Prostate gland (tissue), 2 donors: ENCODE data around the gene CCDC73. TPM values are rescaled to one million over a fixed set of nuclear protein-coding genes. Genes with fewer than 3 reads are reported as not detected.

ENCODE experiments used
- DNase-seq: peaks from one replicate; pipeline ENCODE4 v3.0.0-alpha.2; 2019; ENCODE audit warnings: low spot score
- H3K27ac ChIP-seq, 2 donors: fragments of 200-600 bp; sonication (generic); 2 replicates each; pipeline ENCODE4 v1.5.1; 2017 to 2019
- H3K27me3 ChIP-seq: fragments of 200-600 bp; sonication (generic); replicated peaks from 2 replicates; pipeline ENCODE4 v1.5.1; 2019; ENCODE audit not compliant: insufficient read depth
- H3K36me3 ChIP-seq, 2 donors: fragments of 200-600 bp; sonication (generic); 1 replicate in 1 of 2; 2 replicates in 1 of 2; pipeline versions ENCODE4 v1.5.1 to v1.8.1; 2017 to 2019
- H3K4me1 ChIP-seq: fragments of 200-600 bp; sonication (generic); replicated peaks from 2 replicates; pipeline ENCODE4 v1.5.1; 2019
- H3K4me3 ChIP-seq, 2 donors: fragments of 200-600 bp; sonication (generic); 2 replicates each; pipeline ENCODE4 v1.5.1; 2017 to 2019
- H3K9me3 ChIP-seq: fragments of 200-600 bp; sonication (generic); 2 replicates; pipeline ENCODE4 v1.5.1; 2017
- CTCF ChIP-seq, 4 experiments: fragments of 200-600 bp in 2 of 4; fragments of 450-650 bp in 2 of 4; sonication (generic) in 2 of 4; IDR thresholded peaks; 1 replicate in 3 of 4; 2 replicates in 1 of 4; pipeline ENCODE4 v1.5.1; 2016 to 2019; ENCODE audit warnings: antibody characterized with exemption in 4 of 4, mild to moderate bottlenecking in 2 of 4, moderate library complexity in 2 of 4
- POLR2A ChIP-seq: fragments of 450-650 bp; IDR thresholded peaks from one replicate; pipeline ENCODE4 v1.6.1; 2016; ENCODE audit warnings: antibody characterized with exemption, mild to moderate bottlenecking
- POLR2AphosphoS5 ChIP-seq: sonication (generic); formaldehyde crosslinking; IDR thresholded peaks from one replicate; pipeline ENCODE4 v1.6.1; 2017; ENCODE audit warnings: antibody characterized with exemption
- WGBS: methylation state at CpG from one replicate; pipeline ENCODE4 v1.1.5; 2018; 5-methylcytosine and 5-hydroxymethylcytosine counted together
- intact Hi-C: fragments of 100-400 bp; cut with DNase I; formaldehyde crosslinking; loops from one replicate; pipeline ENCODE4 v1.14.2; 2022
- total RNA-seq, 2 donors: library from RNA; depleted of rRNA; stranded (reverse); fragments of >200 nt; gene quantifications; one replicate each; pipeline ENCODE4 v1.1.0, GENCODE V29; 2016

Gene CCDC73
- 1 to 10 TPM in 1 of 2 donors, under 1 TPM in 1; 0.09 to 2.7 TPM for total RNA-seq

- Histone ChIP-seq H3K4me1 (no peaks in the 10 kb centered on the region), H3K27me3 (no peaks in the 10 kb centered on the region), H3K36me3 (no peaks in the 10 kb centered on the region), H3K9me3 (no peaks in the 10 kb centered on the region), H3K27ac (no peak within 1 kb of the TSS), H3K4me3 (no peak within 1 kb of the TSS)
- no peak for DNase-seq
- intact Hi-C loops: loop anchor here (5.0 to 10.0 kb wide), 2 partner anchors 410 to 472 kb away; no protein-coding TSS in a partner anchor
- TF ChIP-seq POLR2A (no peak), CTCF (IDR thresholded peaks at IDR 0.05) (no peak), POLR2AphosphoS5 (no peak)
- WGBS: 98% methylated on average over 12 of the region's 12 CpGs
Observed at GRCh38 chr11:32794439-32794838, at the start of gene CCDC73. Gene CCDC73 (minus strand): TSS chr11:32794662. CDS start chr11:32760243, 34,419 bp downstream.

GRCh38 chr11:32843544-32843943 lies 49.1 kb upstream of the CCDC73 start:
- no peak overlapping the region for H3K27ac ChIP-seq
- no peaks in the 10 kb centered on the region for H3K27me3 ChIP-seq
- H3K36me3 ChIP-seq: no peaks in the 10 kb centered on the region
- intact Hi-C loops: no loop called here
- no peak for TF ChIP-seq CTCF (IDR thresholded peaks at IDR 0.05)
- TF ChIP-seq POLR2AphosphoS5: no peak
- TF ChIP-seq POLR2A: no peak
- WGBS: 69% methylated on average over 3 of the region's 3 CpGs
- H3K4me1 ChIP-seq: no peaks in the 10 kb centered on the region
- no peaks in the 10 kb centered on the region for H3K9me3 ChIP-seq
- H3K4me3 ChIP-seq: no peak overlapping the region
- no peak for DNase-seq

- Histone ChIP-seq H3K27ac (no peak overlapping the region), H3K27me3 (no peaks in the 10 kb centered on the region), H3K4me1 (no peaks in the 10 kb centered on the region), H3K36me3 (no peaks in the 10 kb centered on the region), H3K4me3 (no peak overlapping the region), H3K9me3 (no peaks in the 10 kb centered on the region)
- TF ChIP-seq POLR2AphosphoS5 (no peak), CTCF (IDR thresholded peaks at IDR 0.05) (no peak), POLR2A (no peak)
- WGBS: 96% methylated on average over 2 of the region's 2 CpGs
- DNase-seq: no peak
- intact Hi-C loops: no loop called here
Observed at GRCh38 chr11:32840587-32840986, 46.1 kb upstream of the CCDC73 start.

GRCh38 chr11:32839308-32839707 lies 44.8 kb upstream of the CCDC73 start:
- Histone ChIP-seq H3K4me3 (no peak overlapping the region), H3K27ac (no peak overlapping the region), H3K36me3 (no peaks in the 10 kb centered on the region), H3K4me1 (no peaks in the 10 kb centered on the region), H3K27me3 (no peaks in the 10 kb centered on the region), H3K9me3 (no peaks in the 10 kb centered on the region)
- WGBS: 64% methylated on average over 2 of the region's 2 CpGs
- TF ChIP-seq CTCF (IDR thresholded peaks at IDR 0.05) (no peak), POLR2A (no peak), POLR2AphosphoS5 (no peak)
- no peak for DNase-seq
- intact Hi-C loops: no loop called here

- H3K27ac ChIP-seq: no peak overlapping the region
- H3K27me3 ChIP-seq: no peaks in the 10 kb centered on the region
- no peak overlapping the region for H3K4me3 ChIP-seq
- no peaks in the 10 kb centered on the region for H3K36me3 ChIP-seq
- H3K9me3 ChIP-seq: no peaks in the 10 kb centered on the region
- peak; percentile 62 for TF ChIP-seq POLR2AphosphoS5
- no peak for TF ChIP-seq CTCF (IDR thresholded peaks at IDR 0.05)
- no peaks in the 10 kb centered on the region for H3K4me1 ChIP-seq
- intact Hi-C loops: no loop called here
- 50% methylated on average over 2 of the region's 2 CpGs for WGBS
- DNase-seq: peak; percentile 25
Observed at GRCh38 chr11:32838505-32839274, 44.2 kb upstream of the CCDC73 start.
